Ecto neural progenitor cell (in vitro differentiated cells): ENCODE data around the gene TAB2.

Source experiments
- DNase-seq: peaks from one replicate; pipeline ENCODE4 v3.0.0-alpha.2; 2018; ENCODE audit warnings: low spot score

TAB2 gene

DNA sequence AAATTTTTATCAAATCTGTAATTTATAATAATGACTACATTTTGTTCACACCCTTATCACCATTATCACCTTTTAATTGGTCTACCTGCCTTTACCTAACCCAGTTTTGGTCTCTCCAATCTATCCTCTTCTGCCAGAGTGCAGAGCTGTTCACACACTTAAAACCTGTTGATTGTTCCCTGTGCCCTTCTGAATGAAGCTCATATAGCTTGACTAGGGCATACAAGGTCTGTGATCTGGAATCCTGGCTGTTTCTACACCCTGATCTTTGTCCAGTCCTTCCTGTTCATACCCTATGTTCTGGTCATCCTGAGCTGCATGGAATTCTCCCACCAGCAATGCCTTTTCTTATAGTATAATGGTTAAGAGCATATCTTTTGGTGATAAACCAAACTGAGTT is 53.6 kb downstream of the TAB2 start:
- DNase-seq = no peak

DNA sequence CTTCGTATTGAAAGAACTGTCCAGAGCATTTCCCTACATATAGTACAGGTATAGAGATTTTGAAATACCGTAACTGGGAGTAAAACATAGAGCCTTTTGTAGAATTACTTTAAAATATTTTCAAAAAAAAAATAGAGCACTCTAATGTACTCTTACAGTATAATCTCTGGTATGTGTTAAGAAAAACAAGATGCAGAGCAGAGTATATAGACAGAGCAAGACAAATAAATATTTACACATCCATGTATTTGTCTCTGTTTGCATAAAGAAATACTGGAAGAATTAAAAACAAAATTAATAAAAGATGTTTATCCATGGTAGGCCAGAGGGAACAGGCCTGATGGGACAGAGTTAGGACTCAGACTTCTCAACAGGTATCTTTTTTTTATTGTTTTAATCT is 54.5 kb downstream of the TAB2 start:
- no peak for DNase-seq

DNA sequence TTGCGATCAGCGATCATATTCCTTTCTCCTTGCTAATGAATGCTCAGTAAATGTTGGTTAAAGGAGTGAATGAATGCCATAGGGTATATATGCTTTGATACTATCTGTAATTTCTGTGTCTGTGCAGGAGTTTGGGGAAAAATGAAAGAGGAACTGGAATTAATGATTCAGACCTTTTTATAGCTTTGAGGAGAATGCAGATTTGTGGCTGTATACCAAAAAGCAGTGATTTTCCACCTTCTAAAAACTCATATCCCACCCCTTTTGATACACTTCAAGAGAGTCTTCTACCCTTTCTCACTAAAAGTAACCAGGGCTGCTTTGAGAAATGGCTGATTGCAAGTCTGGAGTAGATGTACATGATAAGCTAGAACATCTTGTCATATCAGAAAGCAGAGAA is 56.0 kb downstream of the TAB2 start:
- no peak for DNase-seq

DNA sequence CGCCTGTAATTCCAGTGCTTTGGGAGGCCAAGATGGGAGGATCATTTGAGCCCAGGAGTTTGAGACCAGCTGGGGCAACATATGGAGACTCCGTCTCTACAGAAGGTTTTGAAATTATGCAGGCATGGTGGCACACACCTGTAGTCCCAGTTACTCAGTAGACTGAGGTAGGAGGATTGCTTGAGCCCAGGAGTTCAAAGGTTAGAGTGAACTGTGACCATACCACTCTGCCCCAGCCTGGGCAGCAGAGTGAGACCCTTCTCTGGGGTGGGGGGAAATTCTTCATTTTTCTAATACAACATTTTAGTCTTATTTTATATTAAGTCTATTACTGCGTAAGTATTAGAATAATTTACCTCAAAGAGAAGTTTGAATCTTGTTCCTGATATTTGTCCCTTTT is 62.5 kb downstream of the TAB2 start:
- DNase-seq = no peak

DNA sequence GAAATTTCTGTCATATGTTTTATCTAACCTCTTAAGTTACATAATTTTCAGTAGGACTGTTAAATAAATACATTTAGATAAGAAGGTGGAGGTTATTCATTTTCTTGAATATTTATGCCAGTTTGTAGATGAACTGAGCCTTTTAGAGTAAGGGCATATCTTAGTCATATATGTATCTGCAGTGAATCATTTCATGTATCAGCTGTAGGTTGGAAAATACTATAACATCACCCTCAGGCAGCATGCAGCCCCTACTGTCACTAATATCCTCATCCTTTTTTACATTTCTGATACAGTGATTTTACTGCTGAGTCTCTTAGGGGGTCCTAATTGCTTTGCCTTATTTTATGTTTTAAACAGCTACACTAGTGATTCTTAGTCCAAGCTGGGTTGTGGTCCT is 63.0 kb downstream of the TAB2 start:
- DNase-seq = no peak

DNA sequence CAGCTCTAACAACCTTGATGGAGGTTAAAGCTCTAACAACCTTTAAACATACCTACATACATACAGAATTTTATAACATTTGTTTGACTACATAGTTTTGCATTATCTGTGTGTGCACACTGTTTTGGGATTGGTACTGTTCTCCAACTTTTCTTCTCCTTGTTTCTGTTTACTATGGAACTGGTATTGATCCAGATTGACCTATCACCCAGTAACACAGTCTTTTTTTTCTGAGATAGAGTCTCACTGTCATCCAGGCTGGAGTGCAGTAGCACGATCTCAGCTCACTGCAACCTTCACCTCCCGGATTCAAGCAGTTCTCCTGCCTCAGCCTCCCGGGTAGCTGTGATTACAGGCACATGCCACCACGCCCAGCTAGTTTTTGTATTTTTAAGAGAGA is 65.9 kb downstream of the TAB2 start:
- DNase-seq = no peak

DNA sequence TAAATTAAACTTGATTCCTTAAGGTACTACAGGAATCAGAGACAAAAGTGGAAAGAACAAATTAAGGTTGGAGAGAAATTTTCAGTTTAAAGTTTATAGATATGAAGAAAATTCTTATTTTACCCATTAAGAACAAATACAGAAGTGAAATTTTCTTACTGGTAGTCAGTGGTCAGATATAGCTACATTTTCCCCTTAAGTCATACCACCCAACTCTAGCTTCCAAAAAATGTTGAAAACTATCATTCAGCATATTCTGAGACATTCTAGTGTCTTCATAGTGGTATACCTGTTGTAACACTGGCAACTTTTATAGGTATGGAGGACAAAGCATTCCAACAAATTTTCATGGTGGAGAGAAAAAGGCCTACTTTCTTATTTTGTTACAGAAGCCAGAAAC is 67.0 kb downstream of the TAB2 start:
- DNase-seq = no peak

DNA sequence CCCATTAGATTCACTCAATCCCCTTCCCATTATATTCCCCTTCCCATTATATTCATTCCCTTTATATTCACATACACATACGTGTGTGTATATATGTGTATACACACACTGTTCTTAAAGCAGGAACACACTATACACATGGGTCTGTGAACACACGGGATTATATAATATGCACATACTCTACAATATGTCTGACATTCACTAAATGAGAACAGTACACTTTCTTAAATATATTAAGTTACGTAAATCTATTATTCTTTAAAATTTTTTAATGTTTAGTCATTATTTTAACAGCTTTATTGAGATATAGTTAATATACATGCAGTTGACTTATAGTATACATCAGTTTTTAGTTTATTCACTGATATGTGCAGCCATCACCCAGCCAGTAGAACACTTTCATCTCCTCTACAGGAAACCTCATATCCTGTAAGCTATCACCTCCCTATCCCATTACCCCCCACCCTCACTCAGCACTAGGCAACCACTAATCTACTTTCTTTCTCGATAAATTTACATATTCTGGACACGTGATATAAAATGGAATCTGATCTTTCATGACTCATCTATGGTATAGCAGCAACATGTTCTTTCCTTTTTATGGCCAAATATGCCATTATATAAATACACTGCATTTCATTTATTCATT is 68.6 kb downstream of the TAB2 start:
- DNase-seq = no peak

DNA sequence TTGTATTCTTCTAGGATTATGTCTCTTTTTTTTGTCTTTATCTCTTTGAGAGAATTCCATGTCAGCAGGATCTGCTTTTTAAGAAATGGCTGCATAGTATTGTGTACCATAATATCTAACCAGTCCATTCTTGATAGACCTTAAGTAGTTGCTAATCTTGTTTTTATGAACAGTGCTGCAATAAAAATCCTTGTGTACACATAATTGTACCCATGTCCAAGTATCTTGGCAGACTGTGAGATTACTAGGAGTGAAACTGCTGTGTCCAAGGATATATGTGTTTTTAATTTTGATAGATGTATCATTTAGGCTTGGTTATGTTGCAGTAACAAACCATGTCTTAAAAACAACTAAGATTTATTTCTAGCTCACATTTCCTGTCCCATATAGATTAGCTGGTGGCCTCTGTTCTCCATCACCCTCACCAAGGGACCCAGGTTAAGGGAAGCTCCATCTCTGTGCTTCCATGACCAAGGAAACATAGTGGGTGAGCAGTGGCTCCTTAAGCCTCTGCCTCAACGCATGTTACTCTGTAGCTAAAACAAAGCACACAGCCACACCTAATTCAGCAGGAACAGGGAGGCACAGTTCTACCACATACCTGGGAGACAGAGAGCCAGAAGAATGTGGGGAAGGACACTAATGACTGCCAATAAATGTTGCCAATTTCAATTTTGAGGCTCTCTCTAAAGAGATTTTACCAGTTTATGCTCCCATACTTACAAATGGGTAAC is 70.4 kb downstream of the TAB2 start:
- no peak for DNase-seq

DNA sequence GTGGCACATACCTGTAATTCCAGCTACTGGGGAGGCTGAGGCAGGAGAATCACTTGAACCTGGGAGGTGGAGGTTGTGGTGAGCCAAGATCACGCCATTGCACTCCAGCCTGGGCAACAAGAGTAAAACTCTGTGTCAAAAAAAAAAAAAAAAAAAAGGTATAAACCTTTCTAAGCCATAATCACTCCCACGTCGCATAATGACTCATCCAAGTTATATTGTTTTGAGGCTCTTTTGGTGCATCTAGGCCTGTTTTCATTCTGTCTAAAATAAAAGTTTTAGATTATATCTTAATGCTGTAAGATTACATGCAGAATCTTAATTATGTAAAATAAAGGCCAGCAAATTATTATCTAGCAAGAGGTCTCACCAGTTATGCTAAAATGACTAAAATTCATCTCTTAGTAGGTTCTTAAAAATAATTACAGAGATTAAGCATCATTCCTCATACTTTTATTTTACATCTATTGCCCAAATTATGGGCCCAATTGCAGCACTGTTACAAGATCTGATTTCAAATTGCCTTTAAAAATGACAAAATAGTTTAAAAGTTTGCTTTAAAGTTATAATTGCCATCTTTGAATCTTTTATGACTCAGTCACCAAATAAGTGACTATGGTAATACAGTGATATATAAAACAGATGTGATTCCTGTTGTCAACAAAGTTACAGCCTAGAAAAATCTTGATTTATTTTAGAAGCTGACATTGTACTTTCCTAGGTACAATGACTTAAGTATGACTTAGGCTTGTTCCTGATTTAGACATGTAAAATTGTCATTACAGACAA is 72.2 kb downstream of the TAB2 start:
- DNase-seq = no peak

DNA sequence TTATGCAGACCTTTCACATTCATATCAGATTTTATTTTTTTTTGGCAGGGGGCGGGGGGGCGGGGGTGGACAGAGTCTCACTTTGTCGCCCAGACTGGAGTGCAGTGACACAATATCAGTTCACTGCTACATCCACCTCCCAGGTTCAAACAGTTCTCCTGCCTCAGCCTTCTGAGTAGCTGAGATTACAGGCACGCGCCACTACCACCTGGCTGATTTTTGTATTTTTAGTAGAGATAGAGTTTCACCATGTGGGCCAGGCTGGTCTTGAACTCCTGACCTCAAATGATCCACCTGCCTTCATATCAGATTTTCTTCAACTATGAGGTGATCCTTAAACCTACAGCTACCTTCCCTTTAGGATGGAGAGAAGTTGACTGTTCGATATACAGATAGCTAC is 74.6 kb downstream of the TAB2 start:
- DNase-seq = no peak

DNA sequence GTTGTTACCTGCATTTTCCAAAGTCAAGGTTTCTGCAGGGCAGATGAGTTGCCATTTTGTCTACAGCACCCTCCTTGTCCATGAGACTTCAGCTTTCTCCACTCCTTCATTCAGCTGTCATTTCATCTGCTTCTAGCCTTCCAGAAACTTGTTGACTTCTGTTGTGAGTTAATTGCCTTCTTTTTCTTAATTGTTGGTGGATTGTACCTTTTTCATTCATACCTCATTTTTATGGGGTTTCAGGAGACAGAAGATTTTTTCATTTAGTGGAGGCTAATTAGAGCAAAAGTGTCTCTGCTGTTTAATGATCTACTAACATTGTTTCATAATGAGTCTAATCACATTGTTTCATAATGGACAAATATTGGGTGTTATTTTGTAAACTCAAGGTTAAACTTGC is 75.0 kb downstream of the TAB2 start:
- DNase-seq = no peak

DNA sequence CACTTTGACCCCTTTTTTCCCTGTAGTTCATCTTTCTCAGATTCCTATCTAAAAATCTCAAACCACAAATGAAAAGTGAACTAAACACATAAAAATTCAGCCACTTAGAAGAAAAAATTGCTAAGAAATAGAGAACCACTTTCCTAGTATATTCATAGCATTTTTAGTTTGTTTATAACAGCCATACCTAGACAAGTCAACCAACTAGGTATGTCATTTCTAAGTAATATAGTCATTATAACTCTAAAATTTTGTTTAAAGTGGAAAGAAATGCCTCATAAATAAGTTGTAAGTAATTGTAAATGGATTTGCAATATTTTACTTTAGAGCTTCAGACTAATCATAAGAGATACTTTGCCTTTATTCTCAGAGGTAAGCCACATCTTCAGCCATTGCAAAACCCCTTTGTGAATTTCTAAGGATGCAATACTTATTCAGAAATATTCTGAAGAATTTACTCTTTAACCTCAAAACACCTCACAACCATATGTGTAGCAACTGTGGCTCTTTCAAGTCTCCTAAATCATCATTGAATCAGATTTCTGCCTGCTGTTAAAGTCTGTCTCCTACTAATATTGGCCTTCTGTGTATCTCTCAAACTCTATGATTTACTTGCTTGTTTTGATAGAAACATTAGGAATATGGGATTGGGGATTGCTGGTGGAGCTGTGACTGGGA is 75.6 kb downstream of the TAB2 start:
- DNase-seq = no peak

DNA sequence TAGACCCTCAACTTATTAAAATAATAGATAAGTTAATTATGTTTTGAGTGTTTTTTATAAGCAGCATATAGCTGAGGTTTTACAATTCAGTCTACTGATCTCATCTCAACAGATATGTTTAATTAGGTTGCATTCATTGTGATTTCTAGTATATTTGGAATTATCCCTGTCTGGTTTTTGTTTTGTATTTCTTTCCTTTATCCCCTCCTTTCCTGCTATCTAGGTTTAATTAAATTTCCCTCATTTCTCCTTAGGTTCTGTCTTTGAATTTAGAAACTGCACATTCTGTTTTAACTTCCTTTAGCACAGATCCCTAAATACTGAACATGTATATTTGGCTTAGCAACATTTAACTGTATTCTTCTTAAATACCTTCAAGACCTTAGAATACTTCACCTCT is 77.7 kb downstream of the TAB2 start:
- DNase-seq = no peak

DNA sequence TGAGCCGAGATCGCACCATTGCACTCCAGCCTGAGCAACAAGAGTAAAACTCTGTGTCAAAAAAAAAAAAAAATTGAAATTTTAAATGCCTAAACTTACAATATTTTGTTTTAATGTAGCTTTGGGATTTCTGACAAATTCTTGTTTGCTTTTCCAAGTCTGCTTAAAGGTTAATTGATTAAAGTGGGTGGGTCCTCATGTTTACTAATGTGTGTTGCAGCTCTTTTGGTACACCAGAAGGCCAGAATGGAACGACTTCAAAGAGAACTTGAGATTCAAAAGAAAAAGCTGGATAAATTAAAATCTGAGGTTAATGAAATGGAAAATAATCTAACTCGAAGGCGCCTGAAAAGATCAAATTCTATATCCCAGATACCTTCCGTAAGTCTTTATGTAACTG is 79.9 kb downstream of the TAB2 start:
- no peak for DNase-seq

DNA sequence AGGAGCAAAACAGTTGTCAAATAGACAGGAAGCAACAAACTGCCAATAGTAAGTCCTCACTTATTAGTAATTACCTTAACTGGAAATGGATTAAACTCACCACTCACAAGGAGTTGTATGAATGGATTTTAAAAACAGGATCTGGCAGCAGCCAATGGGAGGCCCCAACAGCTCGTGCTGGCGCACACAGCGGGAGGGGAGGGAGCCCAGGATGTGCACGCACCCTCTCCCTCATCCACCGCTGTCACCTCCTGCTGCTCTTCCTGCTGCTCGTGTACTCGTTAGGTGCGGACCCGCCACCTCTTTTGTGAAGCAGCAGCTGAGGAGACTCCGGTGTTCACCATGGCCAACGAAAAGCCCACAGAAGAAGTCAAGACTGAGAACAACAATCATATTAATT is 82.5 kb downstream of the TAB2 start, which contains the start of gene SUMO4:
SUMO4 (plus strand) TSS at position 213 of the 400 bp plus-strand sequence; CDS start at position 343, 130 bp downstream.
- no peak for DNase-seq

DNA sequence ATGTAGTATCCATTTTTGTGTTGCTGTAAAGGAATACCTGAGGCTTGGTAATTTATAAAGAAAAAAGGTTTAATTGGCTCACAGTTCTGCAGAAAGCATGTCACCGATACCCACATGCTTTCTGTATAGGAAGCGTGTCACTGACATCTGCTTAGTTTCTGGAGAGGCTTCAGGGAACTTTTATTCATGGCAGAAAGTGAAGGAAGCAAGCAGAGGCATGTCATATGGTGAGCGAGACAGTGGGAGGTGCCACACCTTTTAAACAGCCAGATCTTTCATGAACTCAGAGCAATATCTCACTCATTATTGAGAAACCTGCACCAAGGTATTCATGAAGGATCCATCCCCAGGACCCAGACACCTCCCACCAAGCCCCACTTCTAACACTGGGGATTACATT is 86.0 kb downstream of the TAB2 start:
- DNase-seq = no peak

DNA sequence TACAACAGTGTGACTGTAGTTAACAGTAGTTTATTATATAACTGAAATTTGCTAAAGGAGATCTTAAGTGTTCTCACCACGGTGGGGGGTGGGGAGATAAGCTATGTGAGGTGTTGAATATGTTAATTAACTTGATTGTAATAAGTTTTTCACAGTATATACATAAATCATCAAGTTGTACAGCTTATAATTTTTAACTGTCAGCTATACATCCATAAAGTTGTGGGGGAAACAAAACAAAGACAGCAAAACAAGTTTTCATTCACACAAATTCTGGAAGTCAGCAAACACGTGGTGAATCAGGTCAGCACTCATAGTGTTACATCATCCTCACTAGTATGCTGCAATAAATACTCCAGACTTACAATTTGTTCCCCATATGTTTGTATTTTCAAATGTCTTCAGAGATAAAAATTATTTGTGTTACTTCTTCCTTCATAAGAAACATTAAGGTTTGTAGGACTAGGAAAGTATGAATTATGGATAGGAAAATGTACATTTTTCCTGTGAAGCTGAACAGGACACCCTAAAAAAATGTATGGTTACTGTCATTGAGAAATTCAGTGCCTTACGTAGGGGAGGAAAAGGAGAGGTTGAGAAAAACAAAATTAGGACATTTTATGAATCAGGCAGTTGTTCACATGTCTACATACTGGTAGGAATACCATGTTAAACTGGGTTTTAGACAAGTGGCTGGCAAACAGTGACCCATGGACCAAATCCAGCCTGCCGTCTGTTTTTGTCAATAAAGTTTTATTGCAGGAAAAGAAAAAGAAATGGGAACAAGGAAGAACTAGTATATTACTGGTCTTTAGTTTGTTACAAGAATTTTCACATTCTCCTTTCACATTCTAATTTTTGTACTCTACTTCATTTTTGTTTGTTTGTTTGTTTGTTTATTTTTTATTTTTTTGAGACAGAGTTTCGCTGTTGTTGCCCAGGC is 88.6 kb downstream of the TAB2 start:
- no peak for DNase-seq

DNA sequence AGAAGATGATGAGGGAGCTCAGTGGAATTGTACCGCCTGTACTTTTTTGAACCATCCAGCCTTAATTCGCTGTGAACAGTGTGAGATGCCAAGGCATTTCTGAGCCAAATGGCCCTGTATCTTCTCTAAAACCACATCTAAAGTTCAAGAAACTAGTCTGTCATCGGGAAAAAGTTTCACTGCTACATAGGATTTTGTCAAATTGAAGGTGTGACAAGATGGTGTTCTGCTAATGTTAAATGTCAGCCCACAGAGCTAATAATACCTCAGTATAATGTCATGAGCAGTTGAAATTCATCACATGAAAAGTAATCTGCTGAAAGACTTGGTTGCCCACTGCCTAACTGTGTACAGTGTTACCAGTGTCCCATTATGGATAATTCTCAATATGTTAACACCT is 92.1 kb downstream of the TAB2 start:
- no peak for DNase-seq

DNA sequence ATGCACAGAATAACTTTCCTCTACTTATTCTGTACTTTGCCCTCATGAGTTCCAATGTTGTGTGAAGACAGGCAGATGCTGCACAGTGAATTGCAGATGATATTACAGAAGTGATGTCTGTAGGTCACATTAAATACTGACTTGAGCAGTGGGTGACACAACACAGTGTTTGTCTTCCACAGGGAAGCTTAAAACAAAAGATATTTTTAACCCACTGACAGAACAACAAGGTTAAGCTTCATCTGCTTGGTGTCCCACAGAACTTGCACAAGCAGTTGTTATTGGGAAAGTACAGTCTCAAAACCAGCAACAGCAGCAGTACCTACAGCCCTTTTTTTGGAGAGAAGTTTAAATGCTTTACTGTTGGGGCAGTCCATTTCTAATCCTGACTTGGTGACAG is 93.0 kb downstream of the TAB2 start:
- no peak for DNase-seq

DNA sequence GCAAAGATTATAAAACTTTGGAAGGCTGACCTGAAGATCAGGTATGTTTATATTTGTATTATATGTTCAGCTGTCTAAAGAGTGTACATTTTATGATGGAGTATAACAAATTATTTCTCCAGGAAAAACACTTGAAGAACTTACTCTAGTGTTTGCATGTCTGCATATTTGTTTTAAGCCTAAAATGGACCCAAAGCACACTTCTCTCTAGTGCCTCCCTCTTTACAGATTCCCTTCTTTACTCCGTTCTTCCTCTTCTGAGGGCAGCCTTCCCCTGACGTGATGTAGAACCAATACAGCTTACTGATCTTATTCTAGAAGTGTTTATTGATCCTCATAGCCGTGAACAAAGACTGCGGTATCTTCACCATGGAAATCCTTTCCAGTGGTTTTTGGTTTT is 96.5 kb downstream of the TAB2 start:
- no peak for DNase-seq

DNA sequence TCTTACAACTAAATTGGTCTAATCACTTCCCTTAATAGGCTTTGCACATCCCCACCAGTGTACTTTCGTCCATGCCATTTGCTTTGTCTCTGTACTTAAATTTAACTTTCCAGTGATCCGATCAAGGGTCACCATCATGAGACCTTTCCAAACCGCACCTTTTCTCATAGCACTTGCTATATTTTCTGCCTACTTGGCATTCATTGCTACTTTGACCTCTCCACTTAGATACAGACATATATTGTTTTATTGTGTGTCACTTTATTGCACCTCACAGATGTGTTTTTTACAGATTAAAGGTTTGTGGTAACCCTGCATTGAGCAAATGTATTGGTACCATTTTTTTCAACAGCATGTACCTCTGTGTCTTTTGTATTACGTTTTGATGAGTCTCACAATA is 97.3 kb downstream of the TAB2 start:
- DNase-seq = no peak
